A673 (cell line): ENCODE results near the gene TADA2A.
"Not testable (repeated sequence)": the region's sequence is repeated elsewhere in the genome, so short reads cannot be mapped to it uniquely, and the experiment has no call there.

ENCODE experiments used
- CTCF ChIP-seq: fragments of 300-800, 200-600 bp; sonication (generic); conservative IDR thresholded peaks from 2 replicates; pipeline ENCODE4 v1.5.1; 2017; ENCODE audit warnings: low read depth, mild to moderate bottlenecking, antibody characterized with exemption, low read length, moderate library complexity, mixed read lengths
- EZH2 ChIP-seq: fragments of 200-600 bp; sonication (generic); IDR thresholded peaks from 2 replicates; pipeline ENCODE4 v1.6.1; 2017; ENCODE audit warnings: borderline replicate concordance, low read depth, mild to moderate bottlenecking, mixed read lengths, antibody characterized with exemption, low read length; ENCODE audit not compliant: poor library complexity, severe bottlenecking

DNA sequence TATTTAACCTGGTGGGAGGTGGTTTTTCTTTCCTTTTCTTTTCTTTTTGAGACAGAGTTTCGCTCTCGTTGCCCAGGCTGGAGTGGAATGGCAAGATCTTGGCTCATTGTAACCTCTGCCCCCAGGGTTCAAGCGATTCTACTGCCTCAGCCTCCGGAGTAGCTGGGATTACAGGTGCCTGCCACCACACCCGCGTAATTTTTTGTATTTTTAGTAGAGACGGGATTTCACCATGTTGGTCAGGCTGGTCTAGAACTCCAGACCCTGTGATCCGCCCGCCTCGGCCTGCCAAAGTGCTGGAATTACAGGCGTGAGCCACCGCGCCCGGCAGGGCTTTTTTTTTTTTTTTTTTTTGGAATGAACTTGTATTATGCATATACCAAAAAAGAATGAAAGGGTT, 1.2 kb upstream of the TADA2A start:
- TF ChIP-seq CTCF, EZH2: not testable (repeated sequence)
